Smooth muscle cell (in vitro differentiated cells): ENCODE results near the gene IMMP2L. TPM values are rescaled to one million over a fixed set of nuclear protein-coding genes. Genes with fewer than 3 reads are reported as not detected.

Experiments used
- DNase-seq: peaks from one replicate; lab custom pipeline; 2025; ENCODE audit not compliant: unreplicated experiment; lab: John Stamatoyannopoulos, UW
- H2AFZ ChIP-seq: fragments of 200-600 bp; sonication (generic); 2 replicates; pipeline ENCODE4 v1.6.0; 2016; ENCODE audit warnings: antibody characterized with exemption, low read depth, mild to moderate bottlenecking
- H3F3A ChIP-seq: fragments of 200-600 bp; sonication (generic); 2 replicates; pipeline ENCODE4 v1.6.0; 2017; ENCODE audit warnings: antibody characterized with exemption, low read depth
- H3K27ac ChIP-seq: fragments of 200-600 bp; sonication (generic); 2 replicates; pipeline ENCODE4 v1.5.1; 2016; ENCODE audit warnings: low read depth, mild to moderate bottlenecking
- H3K27me3 ChIP-seq: fragments of 200-600 bp; sonication (generic); 2 replicates; pipeline ENCODE4 v1.6.1; 2016; ENCODE audit warnings: low read depth, mild to moderate bottlenecking
- H3K36me3 ChIP-seq: fragments of 200-600 bp; sonication (generic); 2 replicates; pipeline ENCODE4 v1.5.1; 2016; ENCODE audit warnings: low read depth
- H3K4me1 ChIP-seq: fragments of 200-600 bp; sonication (generic); 2 replicates; pipeline ENCODE4 v1.5.1; 2016; ENCODE audit warnings: low read depth
- H3K4me2 ChIP-seq: fragments of 200-600 bp; sonication (generic); 2 replicates; pipeline ENCODE4 v1.6.0; 2016; ENCODE audit warnings: mild to moderate bottlenecking
- H3K4me3 ChIP-seq: fragments of 200-600 bp; sonication (generic); 2 replicates; pipeline ENCODE4 v1.5.1; 2016; ENCODE audit warnings: mild to moderate bottlenecking
- H3K79me2 ChIP-seq: fragments of 200-600 bp; sonication (generic); 2 replicates; pipeline ENCODE4 v1.6.0; 2016; ENCODE audit warnings: low read depth, mild to moderate bottlenecking
- H3K9ac ChIP-seq: fragments of 200-600 bp; sonication (generic); 2 replicates; pipeline ENCODE4 v1.6.0; 2016; ENCODE audit warnings: low read depth
- H3K9me3 ChIP-seq: fragments of 200-600 bp; sonication (generic); replicated peaks from 2 replicates; pipeline ENCODE4 v1.5.1; 2016; ENCODE audit warnings: low read depth
- H4K20me1 ChIP-seq: fragments of 200-600 bp; sonication (generic); 2 replicates; pipeline ENCODE4 v1.6.0; 2016; ENCODE audit warnings: low read depth
- CTCF ChIP-seq: fragments of 200-600 bp; sonication (generic); IDR thresholded peaks from 2 replicates; pipeline ENCODE4 v1.5.1; 2017; ENCODE audit warnings: borderline replicate concordance, mild to moderate bottlenecking, antibody characterized with exemption; ENCODE audit not compliant: insufficient read depth, poor library complexity, severe bottlenecking
- WGBS: methylation state at CpG from one replicate; pipeline ENCODE4 v1.1.7; 2016; ENCODE audit warnings: low lambda C conversion rate; 5-methylcytosine and 5-hydroxymethylcytosine counted together
- polyA plus RNA-seq: library from polyadenylated mRNA; unstranded; fragments of >200 nt; fragmentation: Nextera tagmentation; extraction: Ambion mirVana; gene quantifications from 2 replicates; pipeline ENCODE4 v1.2.1, GENCODE V29; 2016
- total RNA-seq: library from RNA; depleted of rRNA; stranded (reverse); fragments of >200 nt; gene quantifications from 2 replicates; pipeline ENCODE4 v1.2.3, GENCODE V29; 2014

Gene IMMP2L
- total and polyA plus RNA-seq, 2 experiments from 2014 or later = 10.9 to 11.1 TPM

GRCh38 chr7:111137296-111138192, 424.7 kb downstream of the IMMP2L start:
- H3K4me3 ChIP-seq = no peak overlapping the region
- H3K9ac ChIP-seq = peak overlapping the region; percentile 42
- H3F3A ChIP-seq = peaks cover 6% of the 10 kb centered on the region
- H3K27me3 ChIP-seq = no peaks in the 10 kb centered on the region
- 37% methylated on average over 4 of the region's 4 CpGs for WGBS
- H3K4me1 ChIP-seq = peaks cover 30% of the 10 kb centered on the region
- H3K9me3 ChIP-seq = no peaks in the 10 kb centered on the region
- H3K27ac ChIP-seq = peak overlapping the region; percentile 87
- no peaks in the 10 kb centered on the region for H4K20me1 ChIP-seq
- H3K4me2 ChIP-seq = peak overlapping the region; percentile 60
- H3K36me3 ChIP-seq = no peaks in the 10 kb centered on the region
- DNase-seq = no peak
- peak overlapping the region; percentile 36 for H2AFZ ChIP-seq
- no peaks in the 10 kb centered on the region for H3K79me2 ChIP-seq
- no peak for TF ChIP-seq CTCF

GRCh38 chr7:111132833-111133232, 429.5 kb downstream of the IMMP2L start:
- Histone ChIP-seq H2AFZ (no peak overlapping the region), H3K27me3 (no peaks in the 10 kb centered on the region), H3K4me3 (no peak overlapping the region), H3K79me2 (no peaks in the 10 kb centered on the region), H3K27ac (no peak overlapping the region), H3K9ac (no peak overlapping the region), H4K20me1 (no peaks in the 10 kb centered on the region), H3K4me2 (no peak overlapping the region), H3K4me1 (peaks cover 7% of the 10 kb centered on the region), H3K9me3 (no peaks in the 10 kb centered on the region), H3F3A (no peaks in the 10 kb centered on the region), H3K36me3 (no peaks in the 10 kb centered on the region)
- 53% methylated on average over 1 of the region's 1 CpG for WGBS
- no peak for DNase-seq
- TF ChIP-seq CTCF = no peak

- no peaks in the 10 kb centered on the region for H3K9me3 ChIP-seq
- no peaks in the 10 kb centered on the region for H3K36me3 ChIP-seq
- no peak for DNase-seq
- H3K79me2 ChIP-seq = no peaks in the 10 kb centered on the region
- no peaks in the 10 kb centered on the region for H3K27me3 ChIP-seq
- no peaks in the 10 kb centered on the region for H3K4me1 ChIP-seq
- no peak overlapping the region for H3K9ac ChIP-seq
- no peak overlapping the region for H3K4me2 ChIP-seq
- H3F3A ChIP-seq = no peaks in the 10 kb centered on the region
- no peak for TF ChIP-seq CTCF
- WGBS = 92% methylated on average over 4 of the region's 4 CpGs
- H3K27ac ChIP-seq = no peak overlapping the region
- H4K20me1 ChIP-seq = no peaks in the 10 kb centered on the region
- H3K4me3 ChIP-seq = no peak overlapping the region
- H2AFZ ChIP-seq = no peak overlapping the region
These were observed 432.9 kb downstream of the IMMP2L start for GRCh38 chr7:111129435-111129834.
